Common myeloid progenitor, CD34-positive (primary cell): ENCODE data around the gene B4GALT7.
"Not testable (repeated sequence)": the region's sequence is repeated elsewhere in the genome, so short reads cannot be mapped to it uniquely, and the experiment has no call there.

ENCODE experiments used
- CTCF ChIA-PET: fragments of 350-600 bp; sonication (Branson Sonifier 250); formaldehyde crosslinking; loops from one replicate; lab custom pipeline; 2021; ENCODE audit warnings: antibody characterized with exemption; lab: Charles Lee
- POLR2A ChIA-PET: fragments of 350-600 bp; sonication (Branson Sonifier 250); formaldehyde crosslinking; loops from one replicate; lab custom pipeline; 2021; ENCODE audit warnings: antibody characterized with exemption; lab: Charles Lee
- DNase-seq, 3 donors: peaks; one replicate each; pipeline versions ENCODE4 v3.0.0 to v3.0.0-alpha.2; 2013
- H3K27ac ChIP-seq, 2 experiments: 1 replicate in 1 of 2; 2 replicates in 1 of 2; pipeline ENCODE4 v1.7.0; 2013; ENCODE audit warnings: inconsistent platforms in 2 of 2, low read length in 2 of 2, mild to moderate bottlenecking in 2 of 2, low read depth in 1 of 2, moderate library complexity in 1 of 2; ENCODE audit not compliant: severe bottlenecking in 2 of 2, insufficient read depth in 1 of 2, poor library complexity in 1 of 2
- H3K27me3 ChIP-seq, 5 experiments: replicated peaks in 2 of 5; 1 replicate in 3 of 5; 2 replicates in 2 of 5; pipeline versions ENCODE4 v1.6.1 to v1.7.0; 2013; ENCODE audit warnings: low read length in 4 of 5, mild to moderate bottlenecking in 2 of 5, moderate library complexity in 2 of 5, inconsistent platforms in 1 of 5; ENCODE audit not compliant: insufficient read depth in 5 of 5, control insufficient read depth in 4 of 5
- H3K36me3 ChIP-seq, 4 experiments: 1 replicate in 2 of 4; 2 replicates in 2 of 4; pipeline versions ENCODE4 v1.6.1 to v1.7.0; 2013; ENCODE audit warnings: low read length in 3 of 4, control low read depth in 1 of 4, mild to moderate bottlenecking in 1 of 4; ENCODE audit not compliant: control insufficient read depth in 4 of 4, insufficient read depth in 4 of 4
- H3K4me1 ChIP-seq, 4 experiments: 1 replicate in 3 of 4; 2 replicates in 1 of 4; pipeline versions ENCODE4 v1.6.1 to v1.7.1; 2013; ENCODE audit warnings: low read length in 3 of 4, mild to moderate bottlenecking in 3 of 4, control low read depth in 1 of 4, inconsistent platforms in 1 of 4, moderate library complexity in 1 of 4; ENCODE audit not compliant: control insufficient read depth in 4 of 4, insufficient read depth in 4 of 4; ENCODE audit errors: control extremely low read depth in 1 of 4
- H3K4me3 ChIP-seq, 7 experiments: 1 replicate in 4 of 7; 2 replicates in 3 of 7; pipeline versions ENCODE4 v1.5.1 to v1.7.0; 2013; ENCODE audit warnings: mild to moderate bottlenecking in 7 of 7, low read length in 6 of 7, moderate library complexity in 6 of 7, inconsistent platforms in 2 of 7, low read depth in 2 of 7, control low read depth in 1 of 7; ENCODE audit not compliant: insufficient read depth in 4 of 7, control insufficient read depth in 1 of 7; ENCODE audit errors: extremely low read depth in 1 of 7
- H3K9me3 ChIP-seq, 5 experiments: 1 replicate in 4 of 5; 2 replicates in 1 of 5; pipeline versions ENCODE4 v1.6.1 to v1.7.1; 2013; ENCODE audit warnings: low read length in 4 of 5, mild to moderate bottlenecking in 2 of 5, inconsistent platforms in 1 of 5, low read depth in 1 of 5, moderate library complexity in 1 of 5; ENCODE audit not compliant: control insufficient read depth in 4 of 5, insufficient read depth in 2 of 5; ENCODE audit errors: control extremely low read depth in 1 of 5
- WGBS: methylation state at CpG from one replicate; pipeline ENCODE4 v1.1.5; 2013; ENCODE audit not compliant: insufficient coverage; 5-methylcytosine and 5-hydroxymethylcytosine counted together

B4GALT7 gene

DNA sequence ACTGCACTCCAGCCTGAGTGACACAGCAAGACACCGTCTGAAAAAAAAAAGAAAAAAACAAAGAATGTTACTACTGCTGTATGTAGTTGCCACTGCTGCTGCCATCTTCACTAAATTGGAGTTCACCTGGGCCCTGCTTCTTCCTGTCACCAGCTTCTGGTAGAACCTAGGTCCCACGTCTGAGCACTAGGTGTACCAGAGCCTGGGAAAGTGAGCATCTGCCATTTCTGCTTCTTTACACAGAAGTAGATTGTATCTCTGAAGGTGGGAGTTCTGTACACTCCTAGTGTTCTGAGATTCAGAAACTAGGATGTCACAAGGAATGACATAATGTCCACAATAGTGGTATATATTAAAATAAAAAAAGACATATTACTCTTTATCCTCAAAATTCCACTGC is 51.3 kb downstream of the B4GALT7 start:
- H3K36me3 ChIP-seq, DNase-seq, H3K27me3 ChIP-seq, H3K4me1 ChIP-seq, CTCF ChIA-PET, H3K4me3 ChIP-seq, POLR2A ChIA-PET, H3K9me3 ChIP-seq, H3K27ac ChIP-seq: not testable (repeated sequence)
- WGBS = 100% methylated on average over 1 of the region's 2 CpGs

GRCh38 chr5:177657846-177658245 is 57.9 kb downstream of the B4GALT7 start:
- CTCF ChIA-PET, POLR2A ChIA-PET: not testable (repeated sequence)

GRCh38 chr5:177658542-177658941 is 58.6 kb downstream of the B4GALT7 start:
- H3K4me1 ChIP-seq, POLR2A ChIA-PET, H3K9me3 ChIP-seq, DNase-seq, H3K27me3 ChIP-seq, H3K36me3 ChIP-seq, CTCF ChIA-PET, H3K27ac ChIP-seq, H3K4me3 ChIP-seq: not testable (repeated sequence)
- WGBS = 83% methylated on average over 1 of the region's 3 CpGs

More at GRCh38 chr5:177657846-177658245, 57.9 kb downstream of the B4GALT7 start:
- not testable (repeated sequence) for H3K4me1 ChIP-seq, H3K9me3 ChIP-seq, H3K4me3 ChIP-seq, H3K27me3 ChIP-seq, H3K36me3 ChIP-seq, H3K27ac ChIP-seq, DNase-seq
- WGBS = no CpG with 5 or more reads among the region's 2 CpGs
